Measurements from ENCODE around the gene YES1. TPM values are rescaled to one million over a fixed set of nuclear protein-coding genes. Genes with fewer than 3 reads are reported as not detected.

Gene YES1
- total RNA-seq (2022) (58.4 and 61.2 TPM in 2 replicates), Bru-seq, nascent RNA (percentile 83 among the genes with signal in this experiment), BruChase-seq, experiment 1, labeled RNA remaining after a 6-hour chase (percentile 90 among the genes with signal in this experiment), BruChase-seq, experiment 2, labeled RNA remaining after a 2-hour chase (percentile 79 among the genes with signal in this experiment)
- long read RNA-seq, full-length matches to known transcripts, result 37 of 42 reads
- long read RNA-seq, partial matches to known transcripts, result 2 of 42 reads
- long read RNA-seq, other reads (novel, unspliced or antisense), result 3 of 42 reads

- Mint-ChIP-seq H3K27me3 (ENCODE audit: unreplicated experiment) (no peaks in the 10 kb centered on the region), H3K36me3 (ENCODE audit: insufficient read depth, unreplicated experiment) (peaks cover 32% of the 10 kb centered on the region), H3K27ac (ENCODE audit: unreplicated experiment) (peak within 1 kb of the TSS; percentile 92), H3K4me3 (ENCODE audit: low read depth, unreplicated experiment) (peak within 1 kb of the TSS; percentile 98), H3K9me3 (ENCODE audit: low read depth, unreplicated experiment) (no peaks in the 10 kb centered on the region), H3K4me1 (ENCODE audit: low read depth, unreplicated experiment) (peaks cover 30% of the 10 kb centered on the region)
- CTCF ChIA-PET, result interaction anchor here (1.3 kb wide), 1 partner anchor 99 kb away, joined by 3 read pairs; the partner anchor contains the start of gene ENOSF1
- DNase-seq, result peak; percentile 57
- intact Hi-C loops (cut with micrococcal nuclease; ENCODE audit: unreplicated experiment), result no loop called here
- no peak for TF ChIP-seq CTCF (IDR thresholded peaks at IDR 0.05; ENCODE audit: unreplicated experiment)
- BruUV-seq (replicated peaks), result no TSS peak
Observed at GRCh38 chr18:811892-812375, at the start of gene YES1. Gene YES1, minus strand, starts transcription at chr18:812242. Its CDS starts 55,415 bp downstream, at chr18:756827.

GRCh38 chr18:857986-858385, 45.9 kb upstream of the YES1 start:
- no peaks in the 10 kb centered on the region for H3K36me3 Mint-ChIP-seq (ENCODE audit: insufficient read depth, unreplicated experiment)
- no peak for TF ChIP-seq CTCF (IDR thresholded peaks at IDR 0.05; ENCODE audit: unreplicated experiment)
- CTCF ChIA-PET, result interaction anchor here (0.5 to 0.7 kb wide), 2 partner anchors 128 to 1369 kb away, joined by 4 to 9 read pairs; no protein-coding TSS in a partner anchor
- H3K9me3 Mint-ChIP-seq (ENCODE audit: low read depth, unreplicated experiment), result no peaks in the 10 kb centered on the region
- no peak overlapping the region for H3K27ac Mint-ChIP-seq (ENCODE audit: unreplicated experiment)
- H3K27me3 Mint-ChIP-seq (ENCODE audit: unreplicated experiment), result peaks cover 11% of the 10 kb centered on the region
- no peak for DNase-seq
- BruUV-seq (replicated peaks), result no TSS peak
- no peaks in the 10 kb centered on the region for H3K4me1 Mint-ChIP-seq (ENCODE audit: low read depth, unreplicated experiment)
- intact Hi-C loops (cut with micrococcal nuclease; ENCODE audit: unreplicated experiment), result no loop called here
- no peak overlapping the region for H3K4me3 Mint-ChIP-seq (ENCODE audit: low read depth, unreplicated experiment)

- Mint-ChIP-seq H3K27me3 (ENCODE audit: unreplicated experiment) (no peaks in the 10 kb centered on the region), H3K9me3 (ENCODE audit: low read depth, unreplicated experiment) (no peaks in the 10 kb centered on the region), H3K36me3 (ENCODE audit: insufficient read depth, unreplicated experiment) (no peaks in the 10 kb centered on the region), H3K27ac (ENCODE audit: unreplicated experiment) (no peak overlapping the region), H3K4me1 (ENCODE audit: low read depth, unreplicated experiment) (peaks cover 7% of the 10 kb centered on the region), H3K4me3 (ENCODE audit: low read depth, unreplicated experiment) (no peak overlapping the region)
- no peak for TF ChIP-seq CTCF (IDR thresholded peaks at IDR 0.05; ENCODE audit: unreplicated experiment)
- no TSS peak for BruUV-seq (replicated peaks)
- CTCF ChIA-PET, result no interaction called here
- no peak for DNase-seq
- intact Hi-C loops (cut with micrococcal nuclease; ENCODE audit: unreplicated experiment), result no loop called here
Observed at GRCh38 chr18:853471-853870, 41.4 kb upstream of the YES1 start.

- BruUV-seq (replicated peaks), result no TSS peak
- CTCF ChIA-PET, result no interaction called here
Observed at GRCh38 chr18:850960-851359, 38.9 kb upstream of the YES1 start.

More at GRCh38 chr18:850960-851359, 38.9 kb upstream of the YES1 start:
- Mint-ChIP-seq H3K27me3 (ENCODE audit: unreplicated experiment) (no peaks in the 10 kb centered on the region), H3K27ac (ENCODE audit: unreplicated experiment) (no peak overlapping the region), H3K4me3 (ENCODE audit: low read depth, unreplicated experiment) (no peak overlapping the region), H3K4me1 (ENCODE audit: low read depth, unreplicated experiment) (peaks cover 13% of the 10 kb centered on the region), H3K36me3 (ENCODE audit: insufficient read depth, unreplicated experiment) (no peaks in the 10 kb centered on the region), H3K9me3 (ENCODE audit: low read depth, unreplicated experiment) (no peaks in the 10 kb centered on the region)
- DNase-seq, result no peak
- intact Hi-C loops (cut with micrococcal nuclease; ENCODE audit: unreplicated experiment), result no loop called here
- no peak for TF ChIP-seq CTCF (IDR thresholded peaks at IDR 0.05; ENCODE audit: unreplicated experiment)

Measured in Calu3 (cell line).